Measurements from ENCODE around the gene PODNL1.

Gene PODNL1

DNA sequence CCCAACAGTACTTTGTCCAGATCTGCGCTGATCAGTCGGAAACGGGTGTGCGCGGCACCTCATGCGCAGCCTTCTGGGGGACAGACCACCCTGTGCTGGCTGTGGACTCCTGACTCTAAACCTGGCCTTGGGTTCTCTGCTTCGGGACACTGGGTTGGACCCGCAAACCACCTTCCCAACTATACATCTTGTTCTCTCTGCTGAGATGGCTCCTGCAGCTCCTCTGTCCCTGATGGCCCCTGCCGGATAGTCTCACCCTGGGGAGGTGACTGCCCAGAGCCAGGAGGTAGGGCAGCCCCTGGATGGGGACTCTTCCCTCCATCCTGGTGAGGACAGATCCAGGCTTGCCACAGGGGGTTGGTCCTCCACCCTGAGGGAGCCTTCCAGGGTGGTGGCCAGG is 44.6 kb upstream of the PODNL1 start:
- no peak for TF ChIP-seq ZNF658 (tag by site-specific recombination; IDR thresholded peaks at IDR 0.05)
- TF ChIP-seq PRDM1 (tag by site-specific recombination; IDR thresholded peaks at IDR 0.05), result no peak
- TF ChIP-seq MZF1 (tag by site-specific recombination; IDR thresholded peaks at IDR 0.05; ENCODE audit: borderline replicate concordance), result no peak
- TF ChIP-seq ZNF747 (tag by site-specific recombination; IDR thresholded peaks at IDR 0.05), result no peak
- H3K27ac ChIP-seq (ENCODE audit: extremely low read depth, low read depth, low read length), result no peak overlapping the region
- no peaks in the 10 kb centered on the region for H3K9me3 ChIP-seq (ENCODE audit: control insufficient read depth, insufficient read depth, low read depth, low read length)
- ChIA-PET POLR2A (no interaction called here), CTCF (no interaction called here)
- peaks cover 0 to 39% of the 10 kb centered on the region in 2 experiments; a peak in 2 of 3 replicates for H3K36me3 ChIP-seq (ENCODE audit: control insufficient read depth in 2 of 2, insufficient read depth in 1 of 2, low read length in 2 of 2)
- H3K4me3 ChIP-seq (ENCODE audit: low read depth, low read length), result no peak overlapping the region
- H3K4me1 ChIP-seq (ENCODE audit: control insufficient read depth, insufficient read depth, low read length), result peaks cover 8% of the 10 kb centered on the region

DNA sequence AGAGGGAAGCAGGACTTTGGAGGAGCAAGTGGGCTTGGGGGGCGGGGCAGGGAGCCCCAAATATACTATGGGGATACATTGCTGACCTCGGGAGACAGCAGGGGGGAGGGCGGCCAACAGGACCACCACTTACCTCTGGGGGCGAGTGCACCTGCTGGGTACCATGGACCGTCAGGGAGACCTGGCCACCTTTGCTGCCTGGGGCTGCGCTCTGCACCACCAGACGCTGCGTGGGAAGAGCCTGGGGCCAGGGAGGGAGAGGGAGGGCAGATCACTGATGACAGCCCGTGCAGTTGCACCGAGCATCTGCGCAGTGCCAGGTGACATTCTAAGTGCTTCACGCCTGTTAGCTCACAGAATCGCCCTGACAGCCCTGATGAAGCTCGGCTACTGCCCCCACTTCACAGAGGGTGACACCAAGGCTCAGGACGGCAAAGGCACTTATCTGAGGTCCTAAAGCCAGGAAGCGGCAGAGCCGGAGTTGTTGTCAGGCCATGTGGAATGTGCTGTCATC is 43.8 kb upstream of the PODNL1 start:
- POLR2A ChIA-PET, result no interaction called here
- H3K4me3 ChIP-seq (ENCODE audit: low read depth, low read length), result no peak overlapping the region
- CTCF ChIA-PET, result interaction anchor here (0.7 kb wide), 1 partner anchor 69 kb away, joined by 3 read pairs; no protein-coding TSS in a partner anchor
- H3K27ac ChIP-seq (ENCODE audit: extremely low read depth, low read depth, low read length), result no peak overlapping the region
- TF ChIP-seq, protein P1, sequence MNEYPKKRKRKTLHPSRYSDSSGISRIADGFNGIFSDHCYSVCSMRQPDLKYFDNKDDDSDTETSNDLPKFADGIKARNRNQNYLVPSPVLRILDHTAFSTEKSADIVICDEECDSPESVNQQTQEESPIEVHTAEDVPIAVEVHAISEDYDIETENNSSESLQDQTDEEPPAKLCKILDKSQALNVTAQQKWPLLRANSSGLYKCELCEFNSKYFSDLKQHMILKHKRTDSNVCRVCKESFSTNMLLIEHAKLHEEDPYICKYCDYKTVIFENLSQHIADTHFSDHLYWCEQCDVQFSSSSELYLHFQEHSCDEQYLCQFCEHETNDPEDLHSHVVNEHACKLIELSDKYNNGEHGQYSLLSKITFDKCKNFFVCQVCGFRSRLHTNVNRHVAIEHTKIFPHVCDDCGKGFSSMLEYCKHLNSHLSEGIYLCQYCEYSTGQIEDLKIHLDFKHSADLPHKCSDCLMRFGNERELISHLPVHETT (tag by site-specific recombination; IDR thresholded peaks at IDR 0.05), result no peak
- TF ChIP-seq ZNF529 (tag by site-specific recombination; IDR thresholded peaks at IDR 0.05; ENCODE audit: insufficient replicate concordance), result no peak
- TF ChIP-seq IKZF3 (tag by site-specific recombination; IDR thresholded peaks at IDR 0.05), result no peak
- TF ChIP-seq ZNF76 (tag by site-specific recombination; IDR thresholded peaks at IDR 0.05; ENCODE audit: borderline replicate concordance, low read depth), result no peak
- no peak for TF ChIP-seq TRIM28 (IDR thresholded peaks at IDR 0.05; ENCODE audit: borderline replicate concordance, low read length)
- TF ChIP-seq ZNF23 (tag by site-specific recombination; IDR thresholded peaks at IDR 0.05; ENCODE audit: borderline replicate concordance), result no peak
- TF ChIP-seq, protein P2, sequence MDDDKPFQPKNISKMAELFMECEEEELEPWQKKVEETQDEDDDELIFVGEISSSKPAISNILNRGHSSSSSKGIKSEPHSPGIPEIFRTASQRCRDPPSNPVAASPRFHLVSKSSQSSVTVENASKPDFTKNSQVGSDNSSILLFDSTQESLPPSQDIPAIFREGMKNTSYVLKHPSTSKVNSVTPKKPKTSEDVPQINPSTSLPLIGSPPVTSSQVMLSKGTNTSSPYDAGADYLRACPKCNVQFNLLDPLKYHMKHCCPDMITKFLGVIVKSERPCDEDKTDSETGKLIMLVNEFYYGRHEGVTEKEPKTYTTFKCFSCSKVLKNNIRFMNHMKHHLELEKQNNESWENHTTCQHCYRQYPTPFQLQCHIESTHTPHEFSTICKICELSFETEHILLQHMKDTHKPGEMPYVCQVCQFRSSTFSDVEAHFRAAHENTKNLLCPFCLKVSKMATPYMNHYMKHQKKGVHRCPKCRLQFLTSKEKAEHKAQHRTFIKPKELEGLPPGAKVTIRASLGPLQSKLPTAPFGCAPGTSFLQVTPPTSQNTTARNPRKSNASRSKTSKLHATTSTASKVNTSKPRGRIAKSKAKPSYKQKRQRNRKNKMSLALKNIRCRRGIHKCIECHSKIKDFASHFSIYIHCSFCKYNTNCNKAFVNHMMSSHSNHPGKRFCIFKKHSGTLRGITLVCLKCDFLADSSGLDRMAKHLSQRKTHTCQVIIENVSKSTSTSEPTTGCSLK (tag by site-specific recombination; IDR thresholded peaks at IDR 0.05), result no peak
- TF ChIP-seq ZNF274 (IDR thresholded peaks at IDR 0.05; ENCODE audit: low read length), result no peak
- no peak for TF ChIP-seq ZNF274 (tag by site-specific recombination; IDR thresholded peaks at IDR 0.05; ENCODE audit: borderline replicate concordance)
- TF ChIP-seq ZFP69B (tag by site-specific recombination; IDR thresholded peaks at IDR 0.05), result no peak
- no peak for TF ChIP-seq ZNF184 (tag by site-specific recombination; IDR thresholded peaks at IDR 0.05)
- TF ChIP-seq, protein P3, sequence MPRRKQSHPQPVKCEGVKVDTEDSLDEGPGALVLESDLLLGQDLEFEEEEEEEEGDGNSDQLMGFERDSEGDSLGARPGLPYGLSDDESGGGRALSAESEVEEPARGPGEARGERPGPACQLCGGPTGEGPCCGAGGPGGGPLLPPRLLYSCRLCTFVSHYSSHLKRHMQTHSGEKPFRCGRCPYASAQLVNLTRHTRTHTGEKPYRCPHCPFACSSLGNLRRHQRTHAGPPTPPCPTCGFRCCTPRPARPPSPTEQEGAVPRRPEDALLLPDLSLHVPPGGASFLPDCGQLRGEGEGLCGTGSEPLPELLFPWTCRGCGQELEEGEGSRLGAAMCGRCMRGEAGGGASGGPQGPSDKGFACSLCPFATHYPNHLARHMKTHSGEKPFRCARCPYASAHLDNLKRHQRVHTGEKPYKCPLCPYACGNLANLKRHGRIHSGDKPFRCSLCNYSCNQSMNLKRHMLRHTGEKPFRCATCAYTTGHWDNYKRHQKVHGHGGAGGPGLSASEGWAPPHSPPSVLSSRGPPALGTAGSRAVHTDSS (tag by site-specific recombination; IDR thresholded peaks at IDR 0.05), result no peak
- TF ChIP-seq, protein P4, sequence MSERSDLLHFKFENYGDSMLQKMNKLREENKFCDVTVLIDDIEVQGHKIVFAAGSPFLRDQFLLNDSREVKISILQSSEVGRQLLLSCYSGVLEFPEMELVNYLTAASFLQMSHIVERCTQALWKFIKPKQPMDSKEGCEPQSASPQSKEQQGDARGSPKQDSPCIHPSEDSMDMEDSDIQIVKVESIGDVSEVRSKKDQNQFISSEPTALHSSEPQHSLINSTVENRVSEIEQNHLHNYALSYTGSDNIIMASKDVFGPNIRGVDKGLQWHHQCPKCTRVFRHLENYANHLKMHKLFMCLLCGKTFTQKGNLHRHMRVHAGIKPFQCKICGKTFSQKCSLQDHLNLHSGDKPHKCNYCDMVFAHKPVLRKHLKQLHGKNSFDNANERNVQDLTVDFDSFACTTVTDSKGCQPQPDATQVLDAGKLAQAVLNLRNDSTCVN (tag by site-specific recombination; optimal IDR thresholded peaks at IDR 0.05), result no peak
- TF ChIP-seq GFI1B (tag by site-specific recombination; IDR thresholded peaks at IDR 0.05), result no peak
- TF ChIP-seq, protein P5, sequence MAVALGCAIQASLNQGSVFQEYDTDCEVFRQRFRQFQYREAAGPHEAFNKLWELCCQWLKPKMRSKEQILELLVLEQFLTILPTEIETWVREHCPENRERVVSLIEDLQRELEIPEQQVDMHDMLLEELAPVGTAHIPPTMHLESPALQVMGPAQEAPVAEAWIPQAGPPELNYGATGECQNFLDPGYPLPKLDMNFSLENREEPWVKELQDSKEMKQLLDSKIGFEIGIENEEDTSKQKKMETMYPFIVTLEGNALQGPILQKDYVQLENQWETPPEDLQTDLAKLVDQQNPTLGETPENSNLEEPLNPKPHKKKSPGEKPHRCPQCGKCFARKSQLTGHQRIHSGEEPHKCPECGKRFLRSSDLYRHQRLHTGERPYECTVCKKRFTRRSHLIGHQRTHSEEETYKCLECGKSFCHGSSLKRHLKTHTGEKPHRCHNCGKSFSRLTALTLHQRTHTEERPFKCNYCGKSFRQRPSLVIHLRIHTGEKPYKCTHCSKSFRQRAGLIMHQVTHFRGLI (tag by site-specific recombination; IDR thresholded peaks at IDR 0.05), result no peak
- TF ChIP-seq ZNF747 (tag by site-specific recombination; IDR thresholded peaks at IDR 0.05), result no peak
- no peaks in the 10 kb centered on the region for H3K9me3 ChIP-seq (ENCODE audit: control insufficient read depth, insufficient read depth, low read depth, low read length)
- H3K4me1 ChIP-seq (ENCODE audit: control insufficient read depth, insufficient read depth, low read length), result peaks cover 8% of the 10 kb centered on the region
- peaks cover under 1 to 41% of the 10 kb centered on the region in 2 experiments; a peak in 2 of 3 replicates for H3K36me3 ChIP-seq (ENCODE audit: control insufficient read depth in 2 of 2, insufficient read depth in 1 of 2, low read length in 2 of 2)

Measured in HEK293 (cell line).